ENCODE measurements around the gene PCIF1. TPM values are rescaled to one million over a fixed set of nuclear protein-coding genes. Genes with fewer than 3 reads are reported as not detected.
A peak's percentile ranks its signal among the peaks of the same experiment; 100 is the strongest.

PCIF1 gene
- total RNA-seq, 1 donor from 2014 or later = 43.1 TPM

GRCh38 chr20:45971675-45972499 lies 37.4 kb downstream of the PCIF1 start, which contains the start of gene ZNF335:
Gene ZNF335, minus strand, starts transcription at chr20:45972203. Its CDS starts 793 bp downstream, at chr20:45971410.
- intact Hi-C loops (cut with DNase I) = no loop called here
- peaks cover 28% of the 10 kb centered on the region for H3K36me3 ChIP-seq
- H3K9me3 ChIP-seq = no peaks in the 10 kb centered on the region
- DNase-seq (peak; percentile 97), ATAC-seq (peak; percentile 93)
- H3K27ac ChIP-seq = peak within 1 kb of the TSS; percentile 100
- no peaks in the 10 kb centered on the region for H3K27me3 ChIP-seq
- peak within 1 kb of the TSS; percentile 99 for H3K4me3 ChIP-seq
- peak; percentile 36 for TF ChIP-seq CTCF (IDR thresholded peaks at IDR 0.05)
- peaks cover 16% of the 10 kb centered on the region for H3K4me1 ChIP-seq

GRCh38 chr20:45972500-45973183 lies 38.2 kb downstream of the PCIF1 start:
- Histone ChIP-seq H3K4me3 (peak overlapping the region; percentile 99), H3K9me3 (no peaks in the 10 kb centered on the region), H3K27me3 (no peaks in the 10 kb centered on the region), H3K36me3 (peaks cover 20% of the 10 kb centered on the region), H3K27ac (peak overlapping the region; percentile 100), H3K4me1 (peaks cover 16% of the 10 kb centered on the region)
- ATAC-seq (no peak), DNase-seq (peak; percentile 59)
- TF ChIP-seq CTCF (IDR thresholded peaks at IDR 0.05) = no peak
- intact Hi-C loops (cut with DNase I) = no loop called here

GRCh38 chr20:45974896-45975565 lies 40.5 kb downstream of the PCIF1 start:
- intact Hi-C loops (cut with DNase I) = no loop called here
- H3K27ac ChIP-seq = no peak overlapping the region
- no peak for TF ChIP-seq CTCF (IDR thresholded peaks at IDR 0.05)
- no peaks in the 10 kb centered on the region for H3K9me3 ChIP-seq
- DNase-seq = no peak
- H3K4me3 ChIP-seq = no peak overlapping the region
- H3K4me1 ChIP-seq = peaks cover 7% of the 10 kb centered on the region
- no peaks in the 10 kb centered on the region for H3K36me3 ChIP-seq
- no peaks in the 10 kb centered on the region for H3K27me3 ChIP-seq
- no peak for ATAC-seq

GRCh38 chr20:45975686-45976085 lies 41.2 kb downstream of the PCIF1 start:
- Histone ChIP-seq H3K27ac (no peak overlapping the region), H3K27me3 (no peaks in the 10 kb centered on the region), H3K4me3 (no peak overlapping the region), H3K36me3 (no peaks in the 10 kb centered on the region), H3K9me3 (no peaks in the 10 kb centered on the region), H3K4me1 (peaks cover under 1% of the 10 kb centered on the region)
- TF ChIP-seq CTCF (IDR thresholded peaks at IDR 0.05) = no peak
- intact Hi-C loops (cut with DNase I) = no loop called here
- ATAC-seq (no peak), DNase-seq (peak; percentile 46)

- no peak for TF ChIP-seq CTCF (IDR thresholded peaks at IDR 0.05)
- H3K27me3 ChIP-seq = no peaks in the 10 kb centered on the region
- H3K36me3 ChIP-seq = no peaks in the 10 kb centered on the region
- intact Hi-C loops (cut with DNase I) = no loop called here
- no peaks in the 10 kb centered on the region for H3K4me1 ChIP-seq
- DNase-seq = no peak
- H3K9me3 ChIP-seq = no peaks in the 10 kb centered on the region
- H3K4me3 ChIP-seq = no peak overlapping the region
- ATAC-seq = no peak
- no peak overlapping the region for H3K27ac ChIP-seq
Observed at GRCh38 chr20:45976086-45976485, 41.6 kb downstream of the PCIF1 start.
